Activated CD4-positive, alpha-beta T cell treated with anti-CD3 and anti-CD28 coated beads for 36 hours (primary cell): Measurements from ENCODE around the gene ZNF654. TPM values are rescaled to one million over a fixed set of nuclear protein-coding genes. Genes with fewer than 3 reads are reported as not detected.
A peak's percentile ranks its signal among the peaks of the same experiment; 100 is the strongest.

Experiments
- ATAC-seq: fragments of 200-7000 bp; cut with Tn5 transposase; one replicate; pipeline ENCODE4 v1.10.0; 2021; ENCODE audit warnings: mild to moderate bottlenecking, moderate library complexity
- CTCF ChIA-PET: fragments of 350-600 bp; sonication (Branson Sonifier 250); formaldehyde crosslinking; loops from one replicate; lab custom pipeline; 2021; ENCODE audit warnings: antibody characterized with exemption; lab: Charles Lee
- POLR2A ChIA-PET: fragments of 350-600 bp; sonication (Branson Sonifier 250); formaldehyde crosslinking; loops from one replicate; lab custom pipeline; 2021; ENCODE audit warnings: antibody characterized with exemption, inconsistent platforms; lab: Charles Lee
- DNase-seq: peaks from one replicate; pipeline ENCODE4 v3.0.0-alpha.2; 2020
- H3K27ac Mint-ChIP-seq: one replicate; pipeline ENCODE4 v1.8.0; 2021; ENCODE audit warnings: mixed read lengths
- H3K27me3 Mint-ChIP-seq: one replicate; pipeline ENCODE4 v1.8.0; 2021; ENCODE audit warnings: mixed read lengths
- H3K36me3 Mint-ChIP-seq: one replicate; pipeline ENCODE4 v1.8.0; 2021; ENCODE audit warnings: low read depth, mixed read lengths
- H3K4me1 Mint-ChIP-seq: one replicate; pipeline ENCODE4 v1.8.0; 2021; ENCODE audit warnings: mixed read lengths
- H3K4me3 Mint-ChIP-seq: one replicate; pipeline ENCODE4 v1.8.0; 2021; ENCODE audit warnings: mild to moderate bottlenecking, moderate library complexity, mixed read lengths
- H3K9me3 Mint-ChIP-seq: one replicate; pipeline ENCODE4 v1.8.0; 2021; ENCODE audit warnings: low read depth, mixed read lengths
- intact Hi-C, 2 experiments: fragments of 100-400 bp; cut with DNase I in 1 of 2; cut with micrococcal nuclease in 1 of 2; formaldehyde crosslinking; loops; one replicate each; pipeline versions ENCODE4 v1.14.2 to v1.15.1; 2022 to 2024; cut with DNase I, micrococcal nuclease
- total RNA-seq, 2 experiments: library from RNA; stranded (reverse); gene quantifications; one replicate each; pipeline ENCODE4 v1.2.3, GENCODE V29; 2021

The ZNF654 gene
- total RNA-seq, 2 experiments from 2014 or later: 21.3 to 28.9 TPM

DNA sequence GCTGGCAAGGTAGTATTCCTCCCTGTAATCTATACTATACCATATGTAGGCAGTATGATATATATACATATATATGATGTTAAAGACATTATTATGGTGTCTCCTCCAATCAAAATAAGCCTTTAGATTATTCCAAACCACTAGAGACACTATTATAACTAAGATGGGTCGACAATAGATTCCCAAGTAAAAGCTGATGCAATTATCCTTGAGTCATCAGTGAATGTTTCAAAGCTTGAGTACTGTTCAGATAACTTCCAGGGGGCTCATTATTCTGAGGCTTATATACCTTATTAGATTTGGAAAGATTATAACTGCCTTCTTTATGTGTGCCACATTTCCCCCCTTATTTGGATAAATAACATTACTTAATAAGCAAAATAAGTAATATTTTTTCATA lies 78.8 kb downstream of the ZNF654 start:
- intact Hi-C loops: no loop called here
- no peak for ATAC-seq
- Mint-ChIP-seq H3K4me1 (peaks cover 18% of the 10 kb centered on the region), H3K27me3 (no peaks in the 10 kb centered on the region), H3K36me3 (peaks cover 36% of the 10 kb centered on the region), H3K4me3 (no peak overlapping the region), H3K27ac (no peak overlapping the region), H3K9me3 (no peaks in the 10 kb centered on the region)
- DNase-seq: no peak
- ChIA-PET POLR2A (no interaction called here), CTCF (interaction anchor here (0.7 to 1.4 kb wide), 3 partner anchors 8 to 15 kb away, joined by 3 to 6 read pairs (median 3); no protein-coding TSS in a partner anchor)

DNA sequence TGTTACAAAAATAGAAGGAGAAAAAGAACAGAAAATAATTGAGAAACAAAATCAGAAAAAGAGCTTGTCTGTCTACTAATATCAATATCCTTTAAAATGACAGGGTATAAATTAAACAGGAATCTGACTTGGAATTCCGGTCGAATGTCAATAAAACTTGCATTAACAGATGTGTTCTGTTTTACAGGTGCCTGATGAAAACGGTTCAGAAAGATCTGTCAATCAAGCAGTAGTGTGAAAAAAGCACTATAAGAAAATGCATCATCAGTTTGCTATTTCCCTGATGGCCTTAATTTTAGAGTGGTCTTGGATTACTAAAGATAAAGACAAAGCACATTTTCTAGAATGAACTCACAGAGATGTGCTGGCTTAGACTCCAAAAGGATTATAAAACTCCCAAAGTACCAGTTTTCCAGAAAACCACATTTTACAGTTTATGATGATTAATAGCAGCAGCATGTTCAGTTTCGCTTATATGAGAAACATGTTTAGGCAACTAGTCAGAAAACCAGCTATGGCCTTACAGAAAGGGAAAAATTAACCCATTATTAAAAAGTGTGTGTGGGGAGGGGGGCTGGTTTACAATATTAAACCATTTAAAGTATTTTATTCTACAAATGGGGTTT lies 82.5 kb downstream of the ZNF654 start:
- peaks cover 9% of the 10 kb centered on the region for H3K4me1 Mint-ChIP-seq
- no peak overlapping the region for H3K27ac Mint-ChIP-seq
- no peak overlapping the region for H3K4me3 Mint-ChIP-seq
- H3K9me3 Mint-ChIP-seq: no peaks in the 10 kb centered on the region
- H3K27me3 Mint-ChIP-seq: no peaks in the 10 kb centered on the region
- ATAC-seq (no peak), DNase-seq (no peak)
- ChIA-PET CTCF (interaction anchor here (1.4 kb wide), 1 partner anchor 28 kb away, joined by 3 read pairs; no protein-coding TSS in a partner anchor), POLR2A (no interaction called here)
- peaks cover 33% of the 10 kb centered on the region for H3K36me3 Mint-ChIP-seq
- intact Hi-C loops: no loop called here

DNA sequence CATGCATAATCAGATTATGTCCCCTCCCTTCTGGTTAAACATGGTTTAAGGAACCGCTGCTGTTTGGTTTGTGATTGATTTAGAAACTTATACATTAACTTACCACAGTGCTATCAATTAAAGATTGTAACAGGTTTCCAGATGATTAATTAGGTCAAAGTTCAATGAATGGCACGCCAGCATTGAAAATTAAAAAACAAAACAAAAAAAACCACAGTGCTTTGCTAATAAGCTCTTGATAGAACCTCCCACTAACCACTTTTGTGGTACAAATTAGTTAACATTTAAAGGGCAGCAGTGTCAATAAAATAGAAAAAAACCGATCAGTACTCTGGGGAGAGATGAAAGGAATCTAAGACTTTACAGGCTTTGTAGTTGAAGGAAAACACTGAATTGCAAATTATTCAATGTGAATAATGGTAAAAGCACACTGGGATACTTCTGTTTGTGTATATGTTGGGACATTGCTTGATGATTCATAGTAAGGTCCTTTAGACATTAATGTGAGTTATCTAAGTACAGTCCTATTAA lies 83.1 kb downstream of the ZNF654 start:
- no peaks in the 10 kb centered on the region for H3K27me3 Mint-ChIP-seq
- no peak overlapping the region for H3K4me3 Mint-ChIP-seq
- H3K36me3 Mint-ChIP-seq: peaks cover 31% of the 10 kb centered on the region
- DNase-seq (no peak), ATAC-seq (peak; percentile 30)
- H3K27ac Mint-ChIP-seq: no peak overlapping the region
- POLR2A ChIA-PET: no interaction called here
- peaks cover 1% of the 10 kb centered on the region for H3K9me3 Mint-ChIP-seq
- CTCF ChIA-PET: interaction anchor here (1.4 kb wide), 1 partner anchor 29 kb away, joined by 3 read pairs; no protein-coding TSS in a partner anchor
- peaks cover 11% of the 10 kb centered on the region for H3K4me1 Mint-ChIP-seq
- intact Hi-C loops: no loop called here

DNA sequence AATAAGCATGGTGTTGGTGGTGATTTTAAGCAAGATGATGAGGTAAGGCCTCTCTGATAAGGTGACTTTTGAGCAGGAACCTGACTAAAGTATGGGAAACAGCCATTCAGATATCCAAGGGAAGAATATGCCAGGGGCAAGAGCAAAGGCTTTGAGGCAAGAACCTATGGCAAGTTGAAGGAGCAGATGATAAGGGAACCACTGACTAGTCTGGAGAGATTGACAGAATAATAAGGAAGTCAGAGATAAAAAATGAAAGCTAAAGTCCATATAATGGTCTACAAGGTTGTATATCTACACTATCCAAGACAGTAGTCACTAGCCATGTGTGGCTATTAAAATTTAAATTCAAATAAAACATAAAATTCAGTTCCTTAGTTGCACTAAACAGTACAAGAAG lies 88.2 kb downstream of the ZNF654 start:
- ATAC-seq (no peak), DNase-seq (no peak)
- intact Hi-C loops: no loop called here
- peaks cover 26% of the 10 kb centered on the region for H3K4me1 Mint-ChIP-seq
- peaks cover 2% of the 10 kb centered on the region for H3K9me3 Mint-ChIP-seq
- peaks cover 12% of the 10 kb centered on the region for H3K36me3 Mint-ChIP-seq
- ChIA-PET POLR2A (interaction anchor here (0.7 kb wide), 1 partner anchor 16 kb away, joined by 3 read pairs; no protein-coding TSS in a partner anchor), CTCF (interaction anchor here (0.7 kb wide), 1 partner anchor 13 kb away, joined by 4 read pairs; no protein-coding TSS in a partner anchor)
- no peaks in the 10 kb centered on the region for H3K27me3 Mint-ChIP-seq
- H3K27ac Mint-ChIP-seq: no peak overlapping the region
- no peak overlapping the region for H3K4me3 Mint-ChIP-seq

DNA sequence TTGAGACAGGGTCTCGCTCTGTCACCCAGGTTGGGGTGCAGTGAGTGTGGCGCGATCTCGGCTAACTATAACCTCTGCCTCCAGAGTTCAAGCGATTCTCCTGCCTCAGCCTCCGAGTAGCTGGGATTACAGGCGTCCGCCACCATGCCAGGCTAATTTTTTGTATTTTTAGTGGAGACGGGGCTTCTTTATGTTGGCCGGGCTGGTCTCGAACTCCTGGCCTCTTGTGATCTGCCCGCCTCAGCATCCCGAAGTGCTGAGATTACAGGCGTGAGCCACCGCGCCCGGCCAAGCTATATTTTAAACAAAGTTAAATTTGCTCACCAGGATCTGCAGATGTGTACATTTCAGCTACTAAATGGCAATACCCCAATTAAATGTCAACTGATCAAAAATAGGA lies 89.6 kb downstream of the ZNF654 start:
- intact Hi-C loops: loop anchor here (1.0 kb wide), 2 partner anchors 89 to 921 kb away; partner anchors contain the start of genes CGGBP1 (in 2 of the 2), ZNF654 (in 2 of the 2) and CHMP2B (in 1 of the 2)
- H3K9me3 Mint-ChIP-seq: peaks cover 2% of the 10 kb centered on the region
- POLR2A ChIA-PET: interaction anchor here (1.5 kb wide), 1 partner anchor 90 kb away, joined by 15 read pairs; the partner anchor contains the start of genes CGGBP1 and ZNF654
- H3K27ac Mint-ChIP-seq: peak overlapping the region; percentile 99
- ATAC-seq (no peak), DNase-seq (no peak)
- H3K4me3 Mint-ChIP-seq: peak overlapping the region; percentile 95
- peaks cover 12% of the 10 kb centered on the region for H3K36me3 Mint-ChIP-seq
- H3K4me1 Mint-ChIP-seq: peaks cover 33% of the 10 kb centered on the region
- no peaks in the 10 kb centered on the region for H3K27me3 Mint-ChIP-seq
- CTCF ChIA-PET: interaction anchor here (0.9 to 2.1 kb wide), 3 partner anchors 10 to 75 kb away, joined by 3 to 12 read pairs (median 6); no protein-coding TSS in a partner anchor

DNA sequence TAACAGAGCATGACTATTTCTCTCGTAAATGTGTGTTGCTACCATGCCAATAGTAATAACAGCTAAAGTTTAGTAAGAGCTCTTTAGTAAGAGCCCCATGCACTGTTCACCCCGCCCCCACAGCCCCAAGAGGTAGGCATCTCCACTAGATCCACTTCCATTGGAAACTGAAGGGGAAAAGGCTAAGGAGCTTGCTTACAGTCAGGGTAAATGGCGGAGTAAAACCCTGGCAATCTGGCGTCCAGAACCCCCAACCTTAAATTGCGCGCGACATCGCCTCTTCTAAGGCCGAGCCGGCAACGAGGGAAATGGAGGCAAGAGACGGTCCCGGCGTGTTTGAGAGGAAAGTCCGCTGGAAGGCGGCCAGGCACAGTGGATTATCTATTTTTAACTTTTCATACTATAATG lies 90.0 kb downstream of the ZNF654 start:
- Mint-ChIP-seq H3K4me3 (peak overlapping the region; percentile 95), H3K9me3 (peaks cover 2% of the 10 kb centered on the region), H3K4me1 (peaks cover 33% of the 10 kb centered on the region), H3K36me3 (peaks cover 12% of the 10 kb centered on the region), H3K27ac (peak overlapping the region; percentile 99), H3K27me3 (no peaks in the 10 kb centered on the region)
- intact Hi-C loops: loop anchor here (1.0 kb wide), 2 partner anchors 90 to 922 kb away; partner anchors contain the start of genes CGGBP1 (in 2 of the 2), ZNF654 (in 2 of the 2) and CHMP2B (in 1 of the 2)
- ChIA-PET POLR2A (interaction anchor here (1.0 to 1.5 kb wide), 2 partner anchors 39 to 90 kb away, joined by 3 to 15 read pairs; partner anchors contain the start of genes CGGBP1 and ZNF654), CTCF (interaction anchor here (0.9 to 2.1 kb wide), 3 partner anchors 11 to 75 kb away, joined by 3 to 12 read pairs (median 6); no protein-coding TSS in a partner anchor)
- peak; percentile 65 for DNase-seq
- ATAC-seq: peak; percentile 20

DNA sequence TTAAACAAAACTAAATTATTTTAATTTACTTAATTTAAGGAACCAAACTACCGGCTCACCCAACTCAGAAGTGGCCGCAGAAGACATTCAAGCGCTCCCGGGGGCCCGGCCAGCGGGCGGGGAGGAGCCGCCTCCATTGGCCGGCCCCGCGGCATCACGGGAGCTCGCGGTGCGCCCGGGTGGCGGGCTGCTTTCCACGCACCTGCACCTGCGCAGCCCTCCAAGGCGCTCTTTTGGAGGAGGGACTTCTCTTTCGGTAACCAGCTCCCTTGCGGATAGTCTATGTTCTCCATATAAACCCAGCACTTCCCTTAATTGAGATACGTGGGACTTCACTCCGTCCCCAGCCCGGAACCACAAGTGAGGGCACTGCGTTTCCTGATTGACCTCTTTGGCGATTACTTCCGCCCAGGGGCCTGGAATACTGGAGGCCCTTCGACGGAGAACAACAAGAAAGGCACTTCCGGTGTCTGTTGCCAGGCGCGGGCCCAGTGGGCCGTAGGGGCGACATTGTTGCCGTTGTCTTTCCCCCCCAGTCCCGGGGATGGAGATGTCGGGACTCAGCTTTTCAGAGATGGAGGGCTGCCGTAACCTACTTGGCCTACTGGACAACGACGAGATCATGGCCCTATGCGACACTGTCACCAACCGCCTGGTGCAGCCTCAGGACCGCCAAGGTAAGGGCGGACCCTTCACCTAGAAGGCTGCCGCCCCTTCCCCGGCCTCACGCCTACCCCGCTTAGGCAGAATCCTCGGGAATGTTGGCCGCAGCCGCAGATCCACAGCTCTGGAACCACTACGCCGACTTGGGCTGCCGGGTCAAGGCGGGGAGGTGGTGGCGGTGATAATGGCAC lies 90.7 kb downstream of the ZNF654 start, which contains the start of gene C3orf38:
Gene C3orf38 (plus strand): TSS at position 451 of the 854 bp plus-strand sequence. CDS start 94 bp downstream, at position 545.
- peaks cover 16% of the 10 kb centered on the region for H3K36me3 Mint-ChIP-seq
- H3K9me3 Mint-ChIP-seq: peaks cover 2% of the 10 kb centered on the region
- peaks cover 37% of the 10 kb centered on the region for H3K4me1 Mint-ChIP-seq
- ATAC-seq (peak; percentile 87), DNase-seq (peak; percentile 87)
- POLR2A ChIA-PET: interaction anchor here (0.6 to 1.5 kb wide), 3 partner anchors 39 to 92 kb away, joined by 3 to 15 read pairs (median 3); partner anchors contain the start of genes CGGBP1 and ZNF654
- no peaks in the 10 kb centered on the region for H3K27me3 Mint-ChIP-seq
- CTCF ChIA-PET: interaction anchor here (0.9 to 2.1 kb wide), 4 partner anchors 11 to 76 kb away, joined by 3 to 12 read pairs (median 4); no protein-coding TSS in a partner anchor
- intact Hi-C loops: loop anchor here (1.0 to 2.0 kb wide), 3 partner anchors 35 to 922 kb away; partner anchors contain the start of genes CGGBP1 (in 2 of the 2), ZNF654 (in 2 of the 2) and CHMP2B (in 1 of the 2)
- H3K4me3 Mint-ChIP-seq: peak within 1 kb of the TSS; percentile 95
- H3K27ac Mint-ChIP-seq: peak within 1 kb of the TSS; percentile 99

DNA sequence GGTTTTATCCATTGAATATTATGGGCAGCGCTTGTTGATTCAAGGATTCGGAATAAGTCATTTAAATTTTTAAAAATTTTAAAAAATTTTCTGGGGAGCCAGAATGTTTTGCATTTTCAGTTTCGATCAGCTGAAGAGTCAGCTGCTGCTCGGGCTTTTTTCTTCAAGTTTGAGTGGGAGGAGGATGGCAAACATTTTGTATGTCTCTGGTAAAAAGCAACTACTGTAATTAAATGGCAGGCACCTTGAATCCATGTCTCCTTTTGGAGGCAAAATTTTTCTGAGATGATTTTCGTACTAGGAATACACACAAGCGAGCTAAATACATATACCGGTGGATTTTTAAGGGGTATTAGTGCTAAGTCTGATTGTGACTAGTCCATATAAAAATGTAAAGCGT lies 91.3 kb downstream of the ZNF654 start:
- intact Hi-C loops: loop anchor here in 1 of 2 experiments (2.0 kb wide), 1 partner anchor 36 kb away; no protein-coding TSS in a partner anchor
- DNase-seq (peak; percentile 52), ATAC-seq (no peak)
- Mint-ChIP-seq H3K4me3 (peak overlapping the region; percentile 95), H3K9me3 (peaks cover 2% of the 10 kb centered on the region), H3K4me1 (peaks cover 37% of the 10 kb centered on the region), H3K36me3 (peaks cover 15% of the 10 kb centered on the region), H3K27me3 (no peaks in the 10 kb centered on the region), H3K27ac (peak overlapping the region; percentile 97)
- POLR2A ChIA-PET: no interaction called here
- CTCF ChIA-PET: interaction anchor here (1.1 to 2.1 kb wide), 3 partner anchors 20 to 37 kb away, joined by 3 to 12 read pairs (median 3); no protein-coding TSS in a partner anchor

DNA sequence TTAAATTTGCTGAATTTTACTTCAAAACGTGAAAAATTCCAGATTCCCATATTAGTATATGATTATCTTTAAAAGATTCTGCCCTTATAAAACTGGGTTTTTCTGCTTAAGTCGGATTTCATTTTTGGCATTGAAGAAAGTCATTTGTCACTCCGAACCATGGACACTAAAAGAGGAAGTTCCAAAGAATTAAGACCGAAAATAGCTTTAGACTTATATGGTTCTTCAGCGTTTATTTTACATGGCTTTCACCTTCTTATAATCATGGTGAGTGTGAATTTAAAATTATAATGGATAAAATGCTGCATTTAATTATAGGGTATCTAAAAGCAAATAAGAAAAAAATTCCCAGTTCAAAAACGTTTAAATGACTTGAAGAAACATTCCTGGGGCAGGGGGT lies 91.8 kb downstream of the ZNF654 start:
- no peak for ATAC-seq
- ChIA-PET POLR2A (interaction anchor here (0.6 kb wide), 1 partner anchor 9 kb away, joined by 3 read pairs; no protein-coding TSS in a partner anchor), CTCF (interaction anchor here (1.1 to 1.4 kb wide), 3 partner anchors 21 to 38 kb away, joined by 3 read pairs; no protein-coding TSS in a partner anchor)
- Mint-ChIP-seq H3K4me1 (peaks cover 40% of the 10 kb centered on the region), H3K4me3 (peak overlapping the region; percentile 95), H3K36me3 (peaks cover 20% of the 10 kb centered on the region), H3K27ac (peak overlapping the region; percentile 97), H3K9me3 (peaks cover 2% of the 10 kb centered on the region), H3K27me3 (no peaks in the 10 kb centered on the region)
- DNase-seq: no peak
- intact Hi-C loops: loop anchor here in 1 of 2 experiments (2.0 kb wide), 1 partner anchor 36 kb away; no protein-coding TSS in a partner anchor

DNA sequence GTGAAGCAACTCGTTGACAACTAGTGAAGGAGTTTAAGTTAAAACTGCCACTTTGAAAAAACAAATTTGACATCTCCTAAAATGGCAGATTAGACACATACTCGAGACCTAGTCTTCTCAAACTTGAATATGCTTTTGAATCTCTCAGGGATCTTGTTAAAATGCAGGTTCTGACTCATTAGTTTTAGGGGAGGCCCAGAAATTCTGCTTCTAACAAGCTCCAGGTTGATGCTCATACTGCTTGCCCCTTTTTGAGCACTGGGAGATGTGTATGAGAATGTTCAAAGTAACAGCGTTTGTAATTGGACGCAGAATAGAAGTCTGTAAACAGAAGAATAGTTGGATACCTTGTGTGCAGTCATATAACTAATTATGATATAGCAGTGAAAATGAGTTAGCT lies 92.3 kb downstream of the ZNF654 start:
- intact Hi-C loops: loop anchor here in 1 of 2 experiments (2.0 kb wide), 1 partner anchor 37 kb away; no protein-coding TSS in a partner anchor
- POLR2A ChIA-PET: interaction anchor here (0.6 kb wide), 1 partner anchor 8 kb away, joined by 3 read pairs; no protein-coding TSS in a partner anchor
- DNase-seq: peak; percentile 10
- H3K27ac Mint-ChIP-seq: peak overlapping the region; percentile 70
- CTCF ChIA-PET: interaction anchor here (1.1 to 1.4 kb wide), 4 partner anchors 21 to 149 kb away, joined by 3 read pairs; no protein-coding TSS in a partner anchor
- no peaks in the 10 kb centered on the region for H3K27me3 Mint-ChIP-seq
- peaks cover 45% of the 10 kb centered on the region for H3K4me1 Mint-ChIP-seq
- ATAC-seq: peak; percentile 43
- peaks cover 25% of the 10 kb centered on the region for H3K36me3 Mint-ChIP-seq
- peak overlapping the region; percentile 95 for H3K4me3 Mint-ChIP-seq
- H3K9me3 Mint-ChIP-seq: peaks cover 2% of the 10 kb centered on the region
